ENCODE results near the gene HOXB4.

HOXB4 gene

DNA sequence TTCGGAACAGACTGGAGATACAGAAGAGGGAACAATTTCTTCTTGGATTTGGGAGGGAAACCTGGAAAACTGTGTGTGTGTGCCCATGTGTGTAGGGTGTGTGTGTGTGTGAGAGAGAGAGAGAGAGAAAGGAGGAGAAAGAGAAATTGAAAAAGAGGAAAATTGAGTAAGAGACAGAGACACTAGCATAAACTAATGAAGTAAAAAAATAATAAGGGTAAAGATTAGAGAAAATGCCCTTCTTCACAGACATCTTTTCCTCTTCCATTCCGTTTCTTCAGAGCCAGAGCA lies 19.4 kb downstream of the HOXB4 start:
- DNase-seq (ENCODE audit: low read depth): no peak
- no peak overlapping the region for H3K4me3 ChIP-seq (ENCODE audit: low read depth, low read length)
- TF ChIP-seq, protein P1, sequence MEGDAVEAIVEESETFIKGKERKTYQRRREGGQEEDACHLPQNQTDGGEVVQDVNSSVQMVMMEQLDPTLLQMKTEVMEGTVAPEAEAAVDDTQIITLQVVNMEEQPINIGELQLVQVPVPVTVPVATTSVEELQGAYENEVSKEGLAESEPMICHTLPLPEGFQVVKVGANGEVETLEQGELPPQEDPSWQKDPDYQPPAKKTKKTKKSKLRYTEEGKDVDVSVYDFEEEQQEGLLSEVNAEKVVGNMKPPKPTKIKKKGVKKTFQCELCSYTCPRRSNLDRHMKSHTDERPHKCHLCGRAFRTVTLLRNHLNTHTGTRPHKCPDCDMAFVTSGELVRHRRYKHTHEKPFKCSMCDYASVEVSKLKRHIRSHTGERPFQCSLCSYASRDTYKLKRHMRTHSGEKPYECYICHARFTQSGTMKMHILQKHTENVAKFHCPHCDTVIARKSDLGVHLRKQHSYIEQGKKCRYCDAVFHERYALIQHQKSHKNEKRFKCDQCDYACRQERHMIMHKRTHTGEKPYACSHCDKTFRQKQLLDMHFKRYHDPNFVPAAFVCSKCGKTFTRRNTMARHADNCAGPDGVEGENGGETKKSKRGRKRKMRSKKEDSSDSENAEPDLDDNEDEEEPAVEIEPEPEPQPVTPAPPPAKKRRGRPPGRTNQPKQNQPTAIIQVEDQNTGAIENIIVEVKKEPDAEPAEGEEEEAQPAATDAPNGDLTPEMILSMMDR (IDR thresholded peaks at IDR 0.05; ENCODE audit: insufficient read depth, low read depth, low read length, missing control alignments): no peak

DNA sequence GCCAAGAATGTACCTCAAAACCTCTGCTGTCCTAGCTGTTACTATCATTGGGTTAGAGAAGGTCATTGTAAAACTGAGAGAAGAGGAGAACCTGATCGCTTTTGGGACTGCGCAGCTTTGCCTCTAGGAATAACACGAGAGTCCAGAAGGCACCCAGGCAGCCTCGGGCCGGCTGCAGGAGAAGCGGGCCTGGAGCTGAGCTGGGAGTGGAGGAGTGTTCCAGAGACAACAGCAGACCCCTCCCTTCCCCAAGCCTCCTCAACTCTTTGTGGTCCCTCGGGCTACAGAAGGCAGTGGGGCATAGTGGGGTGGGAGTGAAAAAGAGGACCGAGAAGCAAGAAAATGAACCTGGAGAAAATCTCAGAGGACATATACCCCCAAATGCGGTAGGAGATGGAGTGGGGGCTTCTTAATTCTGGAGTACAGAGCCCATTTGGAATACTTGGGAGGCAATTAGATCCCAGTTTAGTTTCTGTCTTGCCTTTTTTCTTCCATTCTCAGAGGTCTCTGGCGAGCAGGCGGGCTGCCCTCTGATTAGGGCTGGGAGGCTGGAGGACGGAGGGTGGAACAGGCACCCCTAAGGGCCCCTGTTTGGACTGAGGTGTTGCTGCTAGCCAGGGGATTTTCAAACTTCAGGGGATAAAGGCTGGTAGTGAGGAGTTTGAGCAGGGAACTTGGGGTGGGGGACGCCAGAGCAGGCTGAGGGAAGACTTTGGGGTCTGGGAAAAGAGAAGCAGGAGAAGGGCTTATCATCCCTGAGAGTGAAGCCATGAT lies 19.9 kb downstream of the HOXB4 start:
- no peak overlapping the region for H3K4me3 ChIP-seq (ENCODE audit: low read depth, low read length)
- no peak for DNase-seq (ENCODE audit: low read depth)

GRCh38 chr17:48556576-48557401 lies 21.4 kb downstream of the HOXB4 start:
- no peak overlapping the region for H3K4me3 ChIP-seq (ENCODE audit: low read depth, low read length)
- TF ChIP-seq, protein P1 (IDR thresholded peaks at IDR 0.05; ENCODE audit: insufficient read depth, low read depth, low read length, missing control alignments): no peak
- no peak for DNase-seq (ENCODE audit: low read depth)

More for the DNA sequence above, 19.9 kb downstream of the HOXB4 start:
- TF ChIP-seq, protein P1 (IDR thresholded peaks at IDR 0.05; ENCODE audit: insufficient read depth, low read depth, low read length, missing control alignments): no peak

GRCh38 chr17:48556229-48556575 lies 21.9 kb downstream of the HOXB4 start:
- TF ChIP-seq, protein P1 (IDR thresholded peaks at IDR 0.05; ENCODE audit: insufficient read depth, low read depth, low read length, missing control alignments): no peak
- H3K4me3 ChIP-seq (ENCODE audit: low read depth, low read length): no peak overlapping the region
- DNase-seq (ENCODE audit: low read depth): no peak

DNA sequence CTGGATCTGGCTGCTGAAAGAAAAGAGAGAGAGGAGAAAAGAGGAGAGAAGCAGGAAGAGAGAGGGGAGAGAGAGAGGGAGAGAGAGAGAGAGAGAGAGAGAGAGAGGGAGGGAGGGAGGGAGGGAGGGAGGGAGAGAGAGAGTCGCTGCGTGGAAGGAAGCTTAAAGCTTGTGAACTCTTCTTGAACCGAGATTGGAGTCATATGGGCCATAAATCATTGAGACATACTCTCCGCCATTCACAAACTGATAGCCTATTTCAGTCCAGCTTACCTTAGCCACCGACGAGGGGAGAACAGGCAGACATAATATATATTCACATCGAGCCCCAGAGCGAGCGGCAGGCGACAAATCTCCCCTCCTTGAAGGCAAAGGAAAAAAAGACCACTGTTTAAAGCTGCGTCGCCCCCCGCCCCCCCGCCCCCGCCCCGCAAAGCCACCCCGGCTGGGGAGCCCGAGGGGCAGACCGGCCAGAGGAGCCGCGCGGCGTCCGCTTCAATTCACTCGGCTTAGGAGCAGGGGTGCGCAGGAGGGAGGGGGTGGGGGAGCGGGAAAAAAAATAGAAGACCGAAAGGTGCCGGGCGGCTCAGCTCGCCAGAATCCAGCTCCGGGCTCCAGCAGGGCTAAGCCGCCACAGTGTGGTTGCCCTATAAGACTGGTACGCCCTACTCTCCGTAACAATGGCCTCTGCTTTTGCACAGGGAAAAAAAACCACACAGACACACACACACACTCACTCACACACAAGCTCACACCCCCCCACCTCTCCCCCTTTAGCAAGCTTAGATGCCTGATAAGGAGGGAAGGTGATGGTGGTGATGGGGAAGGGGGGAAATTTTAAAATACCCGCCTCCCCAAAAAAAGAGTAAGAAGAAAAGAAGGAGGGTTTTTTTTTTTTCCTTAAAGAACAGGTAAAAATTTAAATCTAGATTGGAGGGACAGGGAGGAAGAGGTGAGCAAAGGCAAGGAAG lies 22.6 kb downstream of the HOXB4 start:
- peak; percentile 14 for DNase-seq (ENCODE audit: low read depth)
- H3K4me3 ChIP-seq (ENCODE audit: low read depth, low read length): no peak overlapping the region
- TF ChIP-seq, protein P1 (IDR thresholded peaks at IDR 0.05; ENCODE audit: insufficient read depth, low read depth, low read length, missing control alignments): no peak

GRCh38 chr17:48554412-48555257 lies 23.5 kb downstream of the HOXB4 start:
- DNase-seq (ENCODE audit: low read depth): no peak
- TF ChIP-seq, protein P1 (IDR thresholded peaks at IDR 0.05; ENCODE audit: insufficient read depth, low read depth, low read length, missing control alignments): no peak
- no peak overlapping the region for H3K4me3 ChIP-seq (ENCODE audit: low read depth, low read length)

Data from GM12865 (cell line).